ENCODE measurements around the gene USP12.

DNA sequence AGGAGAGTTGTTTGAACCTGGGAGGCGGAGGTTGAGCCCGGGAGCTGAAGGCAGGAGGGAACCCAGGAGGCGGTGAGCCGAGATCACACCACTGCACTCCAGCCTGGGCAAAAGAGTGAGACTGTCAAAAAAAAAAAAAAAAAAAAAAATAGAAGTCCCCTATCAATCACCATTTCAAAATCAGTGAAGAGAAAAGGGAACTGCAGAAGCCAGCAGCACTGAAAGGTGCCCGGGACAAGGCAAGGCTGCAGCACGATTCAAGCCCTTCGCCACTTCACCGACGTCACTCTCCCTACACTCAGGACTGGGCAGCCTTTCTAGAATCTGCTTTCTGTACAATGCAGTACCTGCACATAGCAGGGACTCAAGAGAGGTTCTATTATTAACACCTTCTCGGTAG, 21.9 kb upstream of the USP12 start:
- TF ChIP-seq, protein P1, sequence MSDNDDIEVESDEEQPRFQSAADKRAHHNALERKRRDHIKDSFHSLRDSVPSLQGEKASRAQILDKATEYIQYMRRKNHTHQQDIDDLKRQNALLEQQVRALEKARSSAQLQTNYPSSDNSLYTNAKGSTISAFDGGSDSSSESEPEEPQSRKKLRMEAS (IDR thresholded peaks at IDR 0.05): no peak
- TF ChIP-seq, protein P2, sequence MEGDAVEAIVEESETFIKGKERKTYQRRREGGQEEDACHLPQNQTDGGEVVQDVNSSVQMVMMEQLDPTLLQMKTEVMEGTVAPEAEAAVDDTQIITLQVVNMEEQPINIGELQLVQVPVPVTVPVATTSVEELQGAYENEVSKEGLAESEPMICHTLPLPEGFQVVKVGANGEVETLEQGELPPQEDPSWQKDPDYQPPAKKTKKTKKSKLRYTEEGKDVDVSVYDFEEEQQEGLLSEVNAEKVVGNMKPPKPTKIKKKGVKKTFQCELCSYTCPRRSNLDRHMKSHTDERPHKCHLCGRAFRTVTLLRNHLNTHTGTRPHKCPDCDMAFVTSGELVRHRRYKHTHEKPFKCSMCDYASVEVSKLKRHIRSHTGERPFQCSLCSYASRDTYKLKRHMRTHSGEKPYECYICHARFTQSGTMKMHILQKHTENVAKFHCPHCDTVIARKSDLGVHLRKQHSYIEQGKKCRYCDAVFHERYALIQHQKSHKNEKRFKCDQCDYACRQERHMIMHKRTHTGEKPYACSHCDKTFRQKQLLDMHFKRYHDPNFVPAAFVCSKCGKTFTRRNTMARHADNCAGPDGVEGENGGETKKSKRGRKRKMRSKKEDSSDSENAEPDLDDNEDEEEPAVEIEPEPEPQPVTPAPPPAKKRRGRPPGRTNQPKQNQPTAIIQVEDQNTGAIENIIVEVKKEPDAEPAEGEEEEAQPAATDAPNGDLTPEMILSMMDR (IDR thresholded peaks at IDR 0.05; ENCODE audit: low read depth, low read length, missing input control): no peak
- TF ChIP-seq, protein P3, sequence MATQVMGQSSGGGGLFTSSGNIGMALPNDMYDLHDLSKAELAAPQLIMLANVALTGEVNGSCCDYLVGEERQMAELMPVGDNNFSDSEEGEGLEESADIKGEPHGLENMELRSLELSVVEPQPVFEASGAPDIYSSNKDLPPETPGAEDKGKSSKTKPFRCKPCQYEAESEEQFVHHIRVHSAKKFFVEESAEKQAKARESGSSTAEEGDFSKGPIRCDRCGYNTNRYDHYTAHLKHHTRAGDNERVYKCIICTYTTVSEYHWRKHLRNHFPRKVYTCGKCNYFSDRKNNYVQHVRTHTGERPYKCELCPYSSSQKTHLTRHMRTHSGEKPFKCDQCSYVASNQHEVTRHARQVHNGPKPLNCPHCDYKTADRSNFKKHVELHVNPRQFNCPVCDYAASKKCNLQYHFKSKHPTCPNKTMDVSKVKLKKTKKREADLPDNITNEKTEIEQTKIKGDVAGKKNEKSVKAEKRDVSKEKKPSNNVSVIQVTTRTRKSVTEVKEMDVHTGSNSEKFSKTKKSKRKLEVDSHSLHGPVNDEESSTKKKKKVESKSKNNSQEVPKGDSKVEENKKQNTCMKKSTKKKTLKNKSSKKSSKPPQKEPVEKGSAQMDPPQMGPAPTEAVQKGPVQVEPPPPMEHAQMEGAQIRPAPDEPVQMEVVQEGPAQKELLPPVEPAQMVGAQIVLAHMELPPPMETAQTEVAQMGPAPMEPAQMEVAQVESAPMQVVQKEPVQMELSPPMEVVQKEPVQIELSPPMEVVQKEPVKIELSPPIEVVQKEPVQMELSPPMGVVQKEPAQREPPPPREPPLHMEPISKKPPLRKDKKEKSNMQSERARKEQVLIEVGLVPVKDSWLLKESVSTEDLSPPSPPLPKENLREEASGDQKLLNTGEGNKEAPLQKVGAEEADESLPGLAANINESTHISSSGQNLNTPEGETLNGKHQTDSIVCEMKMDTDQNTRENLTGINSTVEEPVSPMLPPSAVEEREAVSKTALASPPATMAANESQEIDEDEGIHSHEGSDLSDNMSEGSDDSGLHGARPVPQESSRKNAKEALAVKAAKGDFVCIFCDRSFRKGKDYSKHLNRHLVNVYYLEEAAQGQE (IDR thresholded peaks at IDR 0.05): no peak
- no peak for TF ChIP-seq FOXA1 (IDR thresholded peaks at IDR 0.05)
- TF ChIP-seq JUND (IDR thresholded peaks at IDR 0.05): no peak
- TF ChIP-seq TAF1 (conservative IDR thresholded peaks at IDR 0.05): no peak
- TF ChIP-seq NR2F2 (IDR thresholded peaks at IDR 0.05): no peak
- TF ChIP-seq RXRA (IDR thresholded peaks at IDR 0.05): no peak
- no peak for TF ChIP-seq HNF4A (conservative IDR thresholded peaks at IDR 0.05)
- TF ChIP-seq YY1 (IDR thresholded peaks at IDR 0.05): no peak

Measured in liver (tissue), 3 donors.